ENCODE results near the gene BMPR1B.

Gene BMPR1B

DNA sequence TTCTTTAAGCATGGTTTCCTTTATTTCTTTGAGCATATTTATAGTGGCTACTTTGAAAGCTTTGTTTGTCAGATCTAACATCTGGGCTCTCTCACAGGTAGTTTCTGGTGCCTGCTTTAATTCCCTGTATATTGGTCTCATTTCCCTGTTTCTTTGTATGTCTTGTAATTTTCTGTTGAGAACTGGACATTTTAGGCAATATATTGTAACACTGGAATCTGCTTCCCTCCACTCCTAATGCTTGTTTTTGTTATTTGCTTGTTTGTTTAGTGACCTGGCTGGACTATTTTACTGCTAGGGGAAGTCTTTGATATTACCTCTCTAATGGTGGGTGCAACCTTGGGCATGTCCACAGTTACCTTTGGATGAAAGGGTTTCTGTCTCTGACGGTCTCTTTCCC, 25.0 kb downstream of the BMPR1B start:
- Histone ChIP-seq H3K27ac (no peak overlapping the region), H3K9me3 (ENCODE audit: severe bottlenecking) (no peaks in the 10 kb centered on the region), H3K27me3 (ENCODE audit: insufficient read depth, low read depth, severe bottlenecking) (no peaks in the 10 kb centered on the region), H3K4me3 (ENCODE audit: low read depth, low read length) (no peak overlapping the region), H3K36me3 (no peaks in the 10 kb centered on the region)
- DNase-seq = no peak
- TF ChIP-seq, protein P1, sequence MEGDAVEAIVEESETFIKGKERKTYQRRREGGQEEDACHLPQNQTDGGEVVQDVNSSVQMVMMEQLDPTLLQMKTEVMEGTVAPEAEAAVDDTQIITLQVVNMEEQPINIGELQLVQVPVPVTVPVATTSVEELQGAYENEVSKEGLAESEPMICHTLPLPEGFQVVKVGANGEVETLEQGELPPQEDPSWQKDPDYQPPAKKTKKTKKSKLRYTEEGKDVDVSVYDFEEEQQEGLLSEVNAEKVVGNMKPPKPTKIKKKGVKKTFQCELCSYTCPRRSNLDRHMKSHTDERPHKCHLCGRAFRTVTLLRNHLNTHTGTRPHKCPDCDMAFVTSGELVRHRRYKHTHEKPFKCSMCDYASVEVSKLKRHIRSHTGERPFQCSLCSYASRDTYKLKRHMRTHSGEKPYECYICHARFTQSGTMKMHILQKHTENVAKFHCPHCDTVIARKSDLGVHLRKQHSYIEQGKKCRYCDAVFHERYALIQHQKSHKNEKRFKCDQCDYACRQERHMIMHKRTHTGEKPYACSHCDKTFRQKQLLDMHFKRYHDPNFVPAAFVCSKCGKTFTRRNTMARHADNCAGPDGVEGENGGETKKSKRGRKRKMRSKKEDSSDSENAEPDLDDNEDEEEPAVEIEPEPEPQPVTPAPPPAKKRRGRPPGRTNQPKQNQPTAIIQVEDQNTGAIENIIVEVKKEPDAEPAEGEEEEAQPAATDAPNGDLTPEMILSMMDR (IDR thresholded peaks at IDR 0.05; ENCODE audit: low read depth, low read length) = no peak

GRCh38 chr4:94791701-94792100, 33.9 kb downstream of the BMPR1B start:
- TF ChIP-seq, protein P1 (IDR thresholded peaks at IDR 0.05; ENCODE audit: low read depth, low read length) = no peak
- Histone ChIP-seq H3K27me3 (ENCODE audit: insufficient read depth, low read depth, severe bottlenecking) (no peaks in the 10 kb centered on the region), H3K36me3 (no peaks in the 10 kb centered on the region), H3K9me3 (ENCODE audit: severe bottlenecking) (no peaks in the 10 kb centered on the region), H3K27ac (no peak overlapping the region), H3K4me3 (ENCODE audit: low read depth, low read length) (no peak overlapping the region)
- no peak for DNase-seq

DNA sequence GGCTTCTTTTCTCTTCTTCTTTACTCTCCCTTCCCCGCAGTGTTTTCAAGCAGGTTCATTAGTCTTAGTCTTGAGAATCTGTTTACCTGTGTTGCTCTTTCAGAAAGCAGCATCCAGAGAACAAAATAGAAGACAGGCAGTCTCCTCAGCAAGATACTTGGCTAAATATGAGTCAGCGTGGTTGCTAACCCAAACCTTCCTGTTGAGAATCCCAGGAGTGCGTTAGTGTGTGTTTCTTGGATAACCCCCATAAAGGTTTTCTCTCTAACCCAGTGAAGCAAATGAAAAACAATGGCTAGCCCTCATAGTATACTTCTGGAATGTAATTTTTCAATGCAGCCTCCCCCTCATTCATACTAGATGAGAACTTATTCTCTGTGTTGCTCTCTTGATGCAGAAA, 41.1 kb downstream of the BMPR1B start:
- DNase-seq = no peak
- no peaks in the 10 kb centered on the region for H3K36me3 ChIP-seq
- H3K9me3 ChIP-seq (ENCODE audit: severe bottlenecking) = no peaks in the 10 kb centered on the region
- H3K4me3 ChIP-seq (ENCODE audit: low read depth, low read length) = no peak overlapping the region
- no peak overlapping the region for H3K27ac ChIP-seq
- TF ChIP-seq, protein P1 (IDR thresholded peaks at IDR 0.05; ENCODE audit: low read depth, low read length) = no peak
- H3K27me3 ChIP-seq (ENCODE audit: insufficient read depth, low read depth, severe bottlenecking) = no peaks in the 10 kb centered on the region

DNA sequence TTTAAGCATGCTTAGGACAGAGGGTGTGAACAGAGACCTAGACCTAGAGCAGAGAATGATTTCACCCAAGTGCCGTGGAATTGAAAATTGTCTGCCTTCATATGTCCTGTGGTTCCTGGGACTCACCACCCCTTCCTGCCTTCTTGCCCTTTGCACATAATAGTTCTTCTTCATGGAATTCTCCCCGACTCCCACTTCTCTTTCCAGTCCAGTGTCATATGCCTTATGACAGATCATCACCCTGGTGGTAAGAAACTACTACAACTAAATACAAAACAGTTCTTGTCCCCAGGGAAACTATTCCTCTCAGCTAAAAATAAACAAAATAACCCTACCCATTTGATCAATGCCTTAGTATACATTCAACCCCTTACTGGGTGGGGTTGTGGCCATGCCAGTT, 43.3 kb downstream of the BMPR1B start:
- no peak for DNase-seq

DNA sequence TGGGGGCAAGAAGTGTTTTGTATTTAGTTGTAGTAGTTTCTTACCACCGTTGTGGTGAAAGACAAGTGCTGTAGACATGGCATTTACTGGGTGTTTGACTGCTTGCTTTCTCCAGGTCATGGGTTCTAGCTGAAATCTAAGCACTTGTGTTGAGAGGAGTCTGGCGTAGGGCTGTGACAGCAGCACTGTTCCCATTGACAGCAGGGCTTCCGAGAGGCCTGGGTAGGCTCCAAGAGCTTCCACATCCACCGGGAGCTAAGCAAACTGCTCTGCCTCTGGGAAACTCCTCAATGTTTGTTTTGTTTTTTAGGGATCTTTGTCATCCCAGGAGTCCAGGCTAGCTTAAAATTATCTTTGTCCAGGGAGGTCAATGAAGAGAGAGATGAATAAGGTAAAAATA, 44.3 kb downstream of the BMPR1B start:
- Histone ChIP-seq H3K27ac (no peak overlapping the region), H3K36me3 (no peaks in the 10 kb centered on the region), H3K9me3 (ENCODE audit: severe bottlenecking) (no peaks in the 10 kb centered on the region), H3K4me3 (ENCODE audit: low read depth, low read length) (no peak overlapping the region), H3K27me3 (ENCODE audit: insufficient read depth, low read depth, severe bottlenecking) (no peaks in the 10 kb centered on the region)
- TF ChIP-seq, protein P1 (IDR thresholded peaks at IDR 0.05; ENCODE audit: low read depth, low read length) = no peak
- DNase-seq = no peak

More for the DNA sequence above, 43.3 kb downstream of the BMPR1B start:
- no peak overlapping the region for H3K4me3 ChIP-seq (ENCODE audit: low read depth, low read length)
- TF ChIP-seq, protein P1 (IDR thresholded peaks at IDR 0.05; ENCODE audit: low read depth, low read length) = no peak
- no peaks in the 10 kb centered on the region for H3K27me3 ChIP-seq (ENCODE audit: insufficient read depth, low read depth, severe bottlenecking)
- no peaks in the 10 kb centered on the region for H3K36me3 ChIP-seq
- H3K9me3 ChIP-seq (ENCODE audit: severe bottlenecking) = no peaks in the 10 kb centered on the region
- H3K27ac ChIP-seq = no peak overlapping the region

DNA sequence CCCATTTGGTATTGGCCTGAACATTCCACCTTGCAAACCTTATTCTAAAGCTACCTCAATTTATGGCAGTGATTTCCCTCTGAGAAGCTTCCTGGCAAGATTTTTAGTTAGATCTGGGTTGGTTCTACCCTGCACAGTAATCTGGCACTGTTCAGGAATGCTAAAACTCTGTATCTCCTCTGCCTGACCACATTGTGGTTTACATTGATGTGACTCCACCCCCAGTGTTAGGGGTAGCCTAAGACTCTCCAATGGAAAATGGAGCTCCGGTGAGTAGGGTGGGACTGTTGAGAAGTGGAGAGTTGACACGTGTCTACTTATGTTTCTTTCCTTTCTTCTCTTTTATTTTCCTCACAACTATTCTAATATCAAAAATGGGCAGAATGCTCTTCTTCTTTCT, 45.4 kb downstream of the BMPR1B start:
- H3K36me3 ChIP-seq = no peaks in the 10 kb centered on the region
- H3K27me3 ChIP-seq (ENCODE audit: insufficient read depth, low read depth, severe bottlenecking) = no peaks in the 10 kb centered on the region
- TF ChIP-seq, protein P1 (IDR thresholded peaks at IDR 0.05; ENCODE audit: low read depth, low read length) = no peak
- H3K27ac ChIP-seq = no peak overlapping the region
- H3K9me3 ChIP-seq (ENCODE audit: severe bottlenecking) = no peaks in the 10 kb centered on the region
- H3K4me3 ChIP-seq (ENCODE audit: low read depth, low read length) = no peak overlapping the region
- no peak for DNase-seq

All from WERI-Rb-1 (cell line).